ENCODE results near the gene PTGDS.

PTGDS gene

GRCh38 chr9:136960212-136960937 is 16.9 kb upstream of the PTGDS start:
- no peak overlapping the region for H3K4me3 ChIP-seq (ENCODE audit: low read length)
- no peak for TF ChIP-seq CTCF (conservative IDR thresholded peaks at IDR 0.05; ENCODE audit: low read depth, low read length)
- DNase-seq (ENCODE audit: low read depth), result no peak

- H3K4me3 ChIP-seq (ENCODE audit: low read length), result no peak overlapping the region
- no peak for DNase-seq (ENCODE audit: low read depth)
- TF ChIP-seq CTCF (conservative IDR thresholded peaks at IDR 0.05; ENCODE audit: low read depth, low read length), result no peak
These were observed 16.4 kb upstream of the PTGDS start for GRCh38 chr9:136960938-136961275.

- TF ChIP-seq CTCF (conservative IDR thresholded peaks at IDR 0.05; ENCODE audit: low read depth, low read length), result no peak
- DNase-seq (ENCODE audit: low read depth), result no peak
- H3K4me3 ChIP-seq (ENCODE audit: low read length), result no peak overlapping the region
These were observed 15.8 kb upstream of the PTGDS start for GRCh38 chr9:136961279-136962065.

- no peak overlapping the region for H3K4me3 ChIP-seq (ENCODE audit: low read length)
- no peak for TF ChIP-seq CTCF (conservative IDR thresholded peaks at IDR 0.05; ENCODE audit: low read depth, low read length)
- DNase-seq (ENCODE audit: low read depth), result no peak
These were observed 15.1 kb upstream of the PTGDS start for GRCh38 chr9:136962163-136962562.

GRCh38 chr9:136962701-136963248 is 14.5 kb upstream of the PTGDS start:
- DNase-seq (ENCODE audit: low read depth), result no peak
- no peak for TF ChIP-seq CTCF (conservative IDR thresholded peaks at IDR 0.05; ENCODE audit: low read depth, low read length)
- no peak overlapping the region for H3K4me3 ChIP-seq (ENCODE audit: low read length)

GRCh38 chr9:136963341-136963740 is 14.0 kb upstream of the PTGDS start:
- H3K4me3 ChIP-seq (ENCODE audit: low read length), result no peak overlapping the region
- DNase-seq (ENCODE audit: low read depth), result no peak
- TF ChIP-seq CTCF (conservative IDR thresholded peaks at IDR 0.05; ENCODE audit: low read depth, low read length), result no peak

All from retinal pigment epithelial cell (primary cell).